DOHH2 (cell line): Measurements from ENCODE around the gene GRIN2C.

Experiments
- H3F3A ChIP-seq: fragments of 200-600 bp; sonication (generic), shearing (Covaris generic); 2 replicates; pipeline ENCODE4 v1.6.0; 2016; ENCODE audit warnings: antibody characterized with exemption, mild to moderate bottlenecking; ENCODE audit not compliant: control insufficient read depth, insufficient read depth
- H3K27ac ChIP-seq: fragments of 200-600 bp; sonication (generic); 2 replicates; pipeline ENCODE4 v1.5.1; 2014; ENCODE audit warnings: low read depth, mild to moderate bottlenecking, low read length, moderate library complexity
- H3K27me3 ChIP-seq: fragments of 200-600 bp; sonication (generic); 2 replicates; pipeline ENCODE4 v1.6.1; 2014; ENCODE audit warnings: mild to moderate bottlenecking, low read length, mixed read lengths; ENCODE audit not compliant: control insufficient read depth
- H3K36me3 ChIP-seq: fragments of 200-600 bp; sonication (generic); 2 replicates; pipeline ENCODE4 v1.6.1; 2014; ENCODE audit warnings: mild to moderate bottlenecking, low read length, moderate library complexity, mixed read lengths; ENCODE audit not compliant: control insufficient read depth
- H3K4me1 ChIP-seq: fragments of 200-600 bp; sonication (generic); 2 replicates; pipeline ENCODE4 v1.6.1; 2014; ENCODE audit warnings: mild to moderate bottlenecking, low read length, mixed read lengths; ENCODE audit not compliant: control insufficient read depth
- H3K4me2 ChIP-seq: fragments of 200-600 bp; sonication (generic); 2 replicates; pipeline ENCODE4 v1.6.0; 2014; ENCODE audit warnings: mild to moderate bottlenecking, low read length, moderate library complexity
- H3K4me3 ChIP-seq: fragments of 200-600 bp; sonication (generic); 2 replicates; pipeline ENCODE4 v1.5.1; 2014; ENCODE audit warnings: mild to moderate bottlenecking, low read length, mixed read lengths
- H3K79me2 ChIP-seq: fragments of 200-600 bp; sonication (generic); 2 replicates; pipeline ENCODE4 v1.6.1; 2014; ENCODE audit warnings: mild to moderate bottlenecking, low read length, mixed read lengths; ENCODE audit not compliant: control insufficient read depth
- H3K9me2 ChIP-seq: fragments of 200-600 bp; sonication (generic); replicated peaks from 2 replicates; pipeline ENCODE4 v1.6.1; 2014; ENCODE audit warnings: mild to moderate bottlenecking, low read length, mixed read lengths; ENCODE audit not compliant: control insufficient read depth
- H3K9me3 ChIP-seq: fragments of 200-600 bp; sonication (generic); 2 replicates; pipeline ENCODE4 v1.6.1; 2014; ENCODE audit warnings: antibody characterized with exemption, low read length, mixed read lengths; ENCODE audit not compliant: control insufficient read depth, insufficient read depth
- H4K20me1 ChIP-seq: fragments of 200-600 bp; sonication (generic); 2 replicates; pipeline ENCODE4 v1.6.0; 2014; ENCODE audit warnings: low read depth, mild to moderate bottlenecking, antibody characterized with exemption, low read length, moderate library complexity; ENCODE audit not compliant: control insufficient read depth, insufficient read depth
- EZH2phosphoT487 ChIP-seq: fragments of 200-600 bp; sonication (generic); IDR thresholded peaks from 2 replicates; pipeline ENCODE4 v1.6.1; 2017; ENCODE audit warnings: borderline replicate concordance, mild to moderate bottlenecking, antibody characterized with exemption, low read length, moderate library complexity, mixed read lengths
- TF ChIP-seq, protein P1 (sequence below): fragments of 200-600 bp; sonication (generic); IDR thresholded peaks from one replicate; pipeline ENCODE4 v1.5.1; 2014; ENCODE audit warnings: antibody characterized with exemption, mild to moderate bottlenecking, low read depth, low read length; ENCODE audit not compliant: poor library complexity, severe bottlenecking

The GRIN2C gene

GRCh38 chr17:74874615-74875037 is 14.9 kb upstream of the GRIN2C start:
- Histone ChIP-seq H3K27ac (no peak overlapping the region), H3K4me2 (peak overlapping the region; percentile 63)
- TF ChIP-seq EZH2phosphoT487, result no peak
- TF ChIP-seq, protein P1, sequence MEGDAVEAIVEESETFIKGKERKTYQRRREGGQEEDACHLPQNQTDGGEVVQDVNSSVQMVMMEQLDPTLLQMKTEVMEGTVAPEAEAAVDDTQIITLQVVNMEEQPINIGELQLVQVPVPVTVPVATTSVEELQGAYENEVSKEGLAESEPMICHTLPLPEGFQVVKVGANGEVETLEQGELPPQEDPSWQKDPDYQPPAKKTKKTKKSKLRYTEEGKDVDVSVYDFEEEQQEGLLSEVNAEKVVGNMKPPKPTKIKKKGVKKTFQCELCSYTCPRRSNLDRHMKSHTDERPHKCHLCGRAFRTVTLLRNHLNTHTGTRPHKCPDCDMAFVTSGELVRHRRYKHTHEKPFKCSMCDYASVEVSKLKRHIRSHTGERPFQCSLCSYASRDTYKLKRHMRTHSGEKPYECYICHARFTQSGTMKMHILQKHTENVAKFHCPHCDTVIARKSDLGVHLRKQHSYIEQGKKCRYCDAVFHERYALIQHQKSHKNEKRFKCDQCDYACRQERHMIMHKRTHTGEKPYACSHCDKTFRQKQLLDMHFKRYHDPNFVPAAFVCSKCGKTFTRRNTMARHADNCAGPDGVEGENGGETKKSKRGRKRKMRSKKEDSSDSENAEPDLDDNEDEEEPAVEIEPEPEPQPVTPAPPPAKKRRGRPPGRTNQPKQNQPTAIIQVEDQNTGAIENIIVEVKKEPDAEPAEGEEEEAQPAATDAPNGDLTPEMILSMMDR, result no peak

DNA sequence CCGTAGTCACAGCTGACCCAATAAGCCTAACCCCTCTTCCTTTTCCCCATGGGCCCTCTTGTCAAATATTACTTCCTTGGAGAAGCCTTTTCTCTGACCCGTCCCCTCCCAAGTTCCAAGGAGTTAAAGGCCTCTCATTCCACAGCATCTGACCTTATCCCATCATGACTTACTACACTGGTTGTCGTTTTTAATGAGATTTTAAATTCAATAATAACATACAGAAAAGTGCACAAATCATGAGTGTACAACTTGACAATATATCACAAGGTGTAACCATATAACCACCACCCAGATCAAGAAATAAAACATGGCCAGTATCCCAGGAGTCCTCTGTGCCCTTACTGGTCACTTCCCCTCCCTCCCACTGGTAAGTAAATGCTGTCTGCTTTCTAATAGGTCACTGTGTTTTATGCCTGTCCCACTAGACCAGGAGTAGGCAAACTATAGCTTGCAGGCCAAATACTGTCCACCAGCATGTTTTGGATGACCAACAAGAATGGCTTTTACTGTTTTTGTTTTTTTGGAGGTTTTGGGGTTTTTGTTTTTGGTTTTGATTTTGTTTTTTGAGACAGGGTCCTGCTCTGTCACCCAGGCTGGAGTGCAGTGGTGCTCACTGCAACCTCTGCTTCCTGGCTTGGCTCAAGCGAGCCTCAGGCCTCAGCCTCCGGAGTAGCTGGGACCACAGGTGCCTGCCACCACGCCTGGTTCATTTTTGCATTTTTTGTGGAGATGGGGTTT is 14.4 kb upstream of the GRIN2C start:
- peak overlapping the region; percentile 63 for H3K4me2 ChIP-seq
- H3K9me2 ChIP-seq, result no peaks in the 10 kb centered on the region

More at GRCh38 chr17:74874615-74875037, 14.9 kb upstream of the GRIN2C start:
- Histone ChIP-seq H3K79me2 (peaks cover 11% of the 10 kb centered on the region), H3K4me1 (peaks cover 18% of the 10 kb centered on the region), H3K4me3 (0 out of 2 replicates have a peak overlapping the region, but pooled peaks have one; percentile 93), H4K20me1 (no peaks in the 10 kb centered on the region), H3F3A (peaks cover 7% of the 10 kb centered on the region), H3K27me3 (no peaks in the 10 kb centered on the region), H3K36me3 (0 out of 2 replicates have a peak, but pooled peaks cover 3% of the 10 kb centered on the region), H3K9me3 (no peaks in the 10 kb centered on the region), H3K9me2 (no peaks in the 10 kb centered on the region)

GRCh38 chr17:74873037-74873873 is 13.6 kb upstream of the GRIN2C start:
- peaks cover 7% of the 10 kb centered on the region for H3F3A ChIP-seq
- no peaks in the 10 kb centered on the region for H3K27me3 ChIP-seq
- H3K27ac ChIP-seq, result peak overlapping the region; percentile 60
- H3K4me1 ChIP-seq, result peaks cover 18% of the 10 kb centered on the region
- no peaks in the 10 kb centered on the region for H3K9me3 ChIP-seq
- H3K4me3 ChIP-seq, result peak overlapping the region; percentile 96
- 0 out of 2 replicates have a peak, but pooled peaks cover 3% of the 10 kb centered on the region for H3K36me3 ChIP-seq
- peak overlapping the region; percentile 98 for H3K4me2 ChIP-seq
- H3K79me2 ChIP-seq, result peaks cover 11% of the 10 kb centered on the region
- H3K9me2 ChIP-seq, result no peaks in the 10 kb centered on the region
- TF ChIP-seq EZH2phosphoT487, result no peak
- TF ChIP-seq, protein P1, result no peak
- H4K20me1 ChIP-seq, result no peaks in the 10 kb centered on the region

More for the DNA sequence above, 14.4 kb upstream of the GRIN2C start:
- Histone ChIP-seq H3K79me2 (peaks cover 11% of the 10 kb centered on the region), H3K4me3 (peak overlapping the region; percentile 93), H3F3A (peaks cover 7% of the 10 kb centered on the region), H3K9me3 (no peaks in the 10 kb centered on the region), H3K27ac (peak overlapping the region; percentile 60), H4K20me1 (no peaks in the 10 kb centered on the region), H3K4me1 (peaks cover 18% of the 10 kb centered on the region), H3K27me3 (no peaks in the 10 kb centered on the region), H3K36me3 (0 out of 2 replicates have a peak, but pooled peaks cover 3% of the 10 kb centered on the region)
- TF ChIP-seq, protein P1, result no peak
- no peak for TF ChIP-seq EZH2phosphoT487
